Measurements from ENCODE around the gene MRPL32. TPM values are rescaled to one million over a fixed set of nuclear protein-coding genes. Genes with fewer than 3 reads are reported as not detected.
A peak's percentile ranks its signal among the peaks of the same experiment; 100 is the strongest.

Gene MRPL32
- total and polyA plus RNA-seq, 2 experiments from 2014 or later: 77.0 to 125 TPM

- TF ChIP-seq CTCF (IDR thresholded peaks at IDR 0.05; ENCODE audit: low read depth, low read length): no peak
- DNase-seq (ENCODE audit: low read depth in 1 of 2, low spot score in 1 of 2): no peak
- Histone ChIP-seq H3K36me3 (no peaks in the 10 kb centered on the region), H3K4me1 (ENCODE audit: low read depth) (peaks cover 6% of the 10 kb centered on the region), H3K9me3 (ENCODE audit: low read depth) (no peaks in the 10 kb centered on the region), H3K27ac (no peak overlapping the region), H3K27me3 (no peaks in the 10 kb centered on the region), H3K4me3 (no peak overlapping the region)
Measured at GRCh38 chr7:42967391-42967790, 35.2 kb downstream of the MRPL32 start.

GRCh38 chr7:42972699-42973500, 40.7 kb downstream of the MRPL32 start:
- TF ChIP-seq CTCF (IDR thresholded peaks at IDR 0.05; ENCODE audit: low read depth, low read length): no peak
- no peaks in the 10 kb centered on the region for H3K36me3 ChIP-seq
- H3K9me3 ChIP-seq (ENCODE audit: low read depth): no peaks in the 10 kb centered on the region
- no peaks in the 10 kb centered on the region for H3K27me3 ChIP-seq
- H3K27ac ChIP-seq: peak overlapping the region; percentile 65
- peak; percentile 34 to 98 for DNase-seq (ENCODE audit: low read depth in 1 of 2, low spot score in 1 of 2)
- H3K4me1 ChIP-seq (ENCODE audit: low read depth): peaks cover 8% of the 10 kb centered on the region
- H3K4me3 ChIP-seq: no peak overlapping the region

- H3K36me3 ChIP-seq: no peaks in the 10 kb centered on the region
- no peaks in the 10 kb centered on the region for H3K9me3 ChIP-seq (ENCODE audit: low read depth)
- H3K27ac ChIP-seq: no peak overlapping the region
- H3K27me3 ChIP-seq: no peaks in the 10 kb centered on the region
- no peak for TF ChIP-seq CTCF (IDR thresholded peaks at IDR 0.05; ENCODE audit: low read depth, low read length)
- no peak overlapping the region for H3K4me3 ChIP-seq
- no peak for DNase-seq (ENCODE audit: low read depth in 1 of 2, low spot score in 1 of 2)
- H3K4me1 ChIP-seq (ENCODE audit: low read depth): peaks cover 8% of the 10 kb centered on the region
Measured at GRCh38 chr7:42976371-42976770, 44.2 kb downstream of the MRPL32 start.

- no peak overlapping the region for H3K27ac ChIP-seq
- DNase-seq (ENCODE audit: low read depth in 1 of 2, low spot score in 1 of 2): peak in 1 of 2 donors; percentile 38
- no peaks in the 10 kb centered on the region for H3K27me3 ChIP-seq
- H3K9me3 ChIP-seq (ENCODE audit: low read depth): no peaks in the 10 kb centered on the region
- H3K36me3 ChIP-seq: no peaks in the 10 kb centered on the region
- TF ChIP-seq CTCF (IDR thresholded peaks at IDR 0.05; ENCODE audit: low read depth, low read length): no peak
- no peaks in the 10 kb centered on the region for H3K4me1 ChIP-seq (ENCODE audit: low read depth)
- H3K4me3 ChIP-seq: no peak overlapping the region
Measured at GRCh38 chr7:42978496-42978895, 46.3 kb downstream of the MRPL32 start.

GRCh38 chr7:42980084-42980483, 47.9 kb downstream of the MRPL32 start:
- DNase-seq (ENCODE audit: low read depth in 1 of 2, low spot score in 1 of 2): no peak
- no peaks in the 10 kb centered on the region for H3K9me3 ChIP-seq (ENCODE audit: low read depth)
- no peak overlapping the region for H3K4me3 ChIP-seq
- no peaks in the 10 kb centered on the region for H3K27me3 ChIP-seq
- H3K27ac ChIP-seq: no peak overlapping the region
- no peaks in the 10 kb centered on the region for H3K4me1 ChIP-seq (ENCODE audit: low read depth)
- TF ChIP-seq CTCF (IDR thresholded peaks at IDR 0.05; ENCODE audit: low read depth, low read length): no peak
- H3K36me3 ChIP-seq: no peaks in the 10 kb centered on the region

Measured in cardiac muscle cell (in vitro differentiated cells and primary cell).